RWPE2 (cell line): Measurements from ENCODE around the gene CD300LG.
A peak's percentile ranks its signal among the peaks of the same experiment; 100 is the strongest.

Experiments used
- ATAC-seq: fragments of 200-7000 bp; cut with Tn5 transposase; 3 replicates; pipeline ENCODE4 v1.9.1; 2021; ENCODE audit warnings: low read depth
- DNase-seq: peaks from one replicate; pipeline ENCODE4 v3.0.0-alpha.2; 2020; ENCODE audit warnings: low spot score
- H3K27ac ChIP-seq: fragments of 450-650 bp; 2 replicates; pipeline ENCODE4 v1.5.1; 2017; ENCODE audit warnings: mild to moderate bottlenecking; ENCODE audit not compliant: poor library complexity, severe bottlenecking
- H3K27me3 ChIP-seq: fragments of 250-450 bp; sonication (Bioruptor Pico); 2 replicates; pipeline ENCODE4 v1.5.1; 2021; ENCODE audit warnings: mild to moderate bottlenecking, moderate library complexity; ENCODE audit not compliant: insufficient read depth, poor library complexity, severe bottlenecking
- H3K36me3 ChIP-seq: fragments of 250-450 bp; sonication (Bioruptor Pico); 2 replicates; pipeline ENCODE4 v1.5.1; 2020; ENCODE audit warnings: low read depth, mild to moderate bottlenecking, moderate library complexity
- H3K4me1 ChIP-seq: fragments of 250-450 bp; sonication (Bioruptor Pico); 2 replicates; pipeline ENCODE4 v1.5.1; 2021; ENCODE audit warnings: mild to moderate bottlenecking, moderate library complexity; ENCODE audit not compliant: insufficient read depth, poor library complexity, severe bottlenecking
- H3K4me3 ChIP-seq: fragments of 250-450 bp; sonication (Bioruptor Pico); 2 replicates; pipeline ENCODE4 v1.5.1; 2021; ENCODE audit warnings: mild to moderate bottlenecking, moderate library complexity; ENCODE audit not compliant: severe bottlenecking
- H3K9me3 ChIP-seq: fragments of 250-450 bp; sonication (Bioruptor Pico); 2 replicates; pipeline ENCODE4 v1.5.1; 2021; ENCODE audit warnings: mild to moderate bottlenecking, moderate library complexity; ENCODE audit not compliant: severe bottlenecking
- TF ChIP-seq, protein P1 (sequence below): fragments of 450-650 bp; IDR thresholded peaks from one replicate; pipeline ENCODE4 v1.5.1; 2017; ENCODE audit warnings: mild to moderate bottlenecking, moderate library complexity; ENCODE audit not compliant: poor library complexity, severe bottlenecking

The CD300LG gene

DNA sequence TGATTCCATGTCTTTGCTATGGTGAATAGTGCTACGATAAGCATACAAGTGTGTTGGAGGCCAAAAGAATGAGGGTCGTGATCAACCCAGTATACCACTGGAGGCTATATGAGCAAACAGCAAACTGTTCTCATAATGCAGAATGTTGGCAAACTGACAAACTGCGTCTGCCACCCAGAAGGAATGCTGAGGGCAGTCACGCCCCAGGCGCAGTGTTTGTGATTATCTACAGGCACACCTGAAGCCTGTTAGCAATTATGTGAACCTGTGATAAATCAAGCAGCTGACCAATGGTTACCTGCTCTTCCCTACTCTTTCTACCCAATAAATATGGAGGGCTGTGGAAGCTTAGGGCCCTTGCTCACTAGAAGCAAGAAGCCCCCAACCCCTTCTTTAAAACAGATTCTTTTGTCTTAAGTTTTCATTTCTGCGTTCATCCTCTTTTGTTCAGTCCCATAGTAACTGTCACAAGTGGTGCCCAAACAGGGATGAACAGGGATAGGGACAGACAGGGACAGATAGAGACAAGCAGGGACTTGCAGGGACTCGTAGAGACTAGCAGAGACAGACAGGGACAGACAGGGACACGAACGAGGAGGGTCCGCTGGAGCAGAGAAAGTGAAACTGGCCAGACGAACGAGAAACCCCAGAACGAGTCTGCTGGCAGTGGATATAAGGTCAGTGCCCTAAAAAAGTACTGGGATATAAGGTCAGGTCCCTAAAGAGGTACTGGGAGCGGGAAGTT lies 25.1 kb downstream of the CD300LG start:
- peak; percentile 66 for ATAC-seq
- no peaks in the 10 kb centered on the region for H3K9me3 ChIP-seq
- H3K4me3 ChIP-seq = peak overlapping the region; percentile 11
- H3K27me3 ChIP-seq = no peaks in the 10 kb centered on the region
- TF ChIP-seq, protein P1, sequence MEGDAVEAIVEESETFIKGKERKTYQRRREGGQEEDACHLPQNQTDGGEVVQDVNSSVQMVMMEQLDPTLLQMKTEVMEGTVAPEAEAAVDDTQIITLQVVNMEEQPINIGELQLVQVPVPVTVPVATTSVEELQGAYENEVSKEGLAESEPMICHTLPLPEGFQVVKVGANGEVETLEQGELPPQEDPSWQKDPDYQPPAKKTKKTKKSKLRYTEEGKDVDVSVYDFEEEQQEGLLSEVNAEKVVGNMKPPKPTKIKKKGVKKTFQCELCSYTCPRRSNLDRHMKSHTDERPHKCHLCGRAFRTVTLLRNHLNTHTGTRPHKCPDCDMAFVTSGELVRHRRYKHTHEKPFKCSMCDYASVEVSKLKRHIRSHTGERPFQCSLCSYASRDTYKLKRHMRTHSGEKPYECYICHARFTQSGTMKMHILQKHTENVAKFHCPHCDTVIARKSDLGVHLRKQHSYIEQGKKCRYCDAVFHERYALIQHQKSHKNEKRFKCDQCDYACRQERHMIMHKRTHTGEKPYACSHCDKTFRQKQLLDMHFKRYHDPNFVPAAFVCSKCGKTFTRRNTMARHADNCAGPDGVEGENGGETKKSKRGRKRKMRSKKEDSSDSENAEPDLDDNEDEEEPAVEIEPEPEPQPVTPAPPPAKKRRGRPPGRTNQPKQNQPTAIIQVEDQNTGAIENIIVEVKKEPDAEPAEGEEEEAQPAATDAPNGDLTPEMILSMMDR = no peak
- H3K4me1 ChIP-seq = peaks cover 2% of the 10 kb centered on the region
- peak; percentile 66 for DNase-seq
- no peaks in the 10 kb centered on the region for H3K36me3 ChIP-seq
- H3K27ac ChIP-seq = no peak overlapping the region

DNA sequence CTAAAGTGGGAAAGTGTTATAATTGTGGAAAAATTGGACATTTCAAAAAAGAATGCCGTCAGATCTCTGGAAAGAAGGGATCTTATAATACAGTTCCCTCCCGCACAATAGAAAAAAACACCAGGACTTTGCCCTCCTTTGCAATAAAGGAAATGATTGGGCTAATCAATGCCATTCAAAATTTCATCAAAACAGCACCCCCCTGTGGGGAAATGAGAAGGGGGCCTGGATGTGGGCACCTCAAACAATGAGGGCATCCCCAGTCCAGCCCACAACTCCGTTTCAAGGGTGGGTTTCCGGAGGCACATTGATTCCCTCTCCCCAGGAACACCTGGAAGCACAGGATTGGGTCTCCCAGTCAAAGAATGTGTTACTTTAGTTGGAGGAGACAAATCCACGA lies 26.1 kb downstream of the CD300LG start:
- no peaks in the 10 kb centered on the region for H3K36me3 ChIP-seq
- no peak overlapping the region for H3K4me3 ChIP-seq
- H3K27ac ChIP-seq = no peak overlapping the region
- no peaks in the 10 kb centered on the region for H3K9me3 ChIP-seq
- no peak for DNase-seq
- H3K27me3 ChIP-seq = no peaks in the 10 kb centered on the region
- H3K4me1 ChIP-seq = peaks cover 2% of the 10 kb centered on the region
- ATAC-seq = no peak
- TF ChIP-seq, protein P1 = no peak

DNA sequence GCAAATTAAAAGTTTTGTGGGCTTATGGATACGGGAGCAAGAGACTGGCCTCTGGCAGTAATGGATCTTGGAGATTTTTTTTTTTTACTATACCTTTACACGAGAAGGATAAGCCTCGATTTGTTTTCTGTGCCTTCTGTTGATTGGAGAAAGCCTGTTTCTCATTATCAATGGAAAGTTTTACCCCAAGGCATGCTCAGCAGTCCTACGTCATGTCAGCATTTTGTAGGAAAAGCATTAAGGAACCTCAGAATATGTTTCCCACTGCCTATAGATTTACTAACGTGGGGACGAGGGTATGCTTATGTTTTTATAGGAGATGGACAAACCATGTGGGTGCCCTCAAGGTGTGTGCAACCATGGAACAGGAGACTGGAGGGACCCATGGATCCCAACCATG lies 26.8 kb downstream of the CD300LG start:
- Histone ChIP-seq H3K9me3 (no peaks in the 10 kb centered on the region), H3K4me1 (peaks cover 2% of the 10 kb centered on the region)

DNA sequence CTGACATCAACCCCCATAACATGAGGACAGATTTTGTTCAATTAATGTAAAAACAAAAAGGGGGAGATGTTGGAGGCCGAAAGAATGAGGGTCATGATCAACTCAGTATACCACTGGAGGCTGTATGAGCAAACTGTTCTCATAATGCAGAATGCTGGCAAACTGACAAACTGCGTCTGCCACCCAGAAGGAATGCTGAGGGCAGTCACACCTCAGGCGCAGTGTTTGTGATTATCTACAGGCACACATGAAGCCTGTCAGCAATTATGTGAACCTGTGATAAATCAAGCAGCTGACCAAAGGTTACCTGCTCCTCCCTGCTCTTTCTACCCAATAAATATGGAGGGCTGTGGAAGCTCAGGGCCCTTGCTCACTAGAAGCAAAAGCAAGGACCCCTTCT lies 27.3 kb downstream of the CD300LG start:
- H3K27me3 ChIP-seq = no peaks in the 10 kb centered on the region
- TF ChIP-seq, protein P1 = no peak
- peaks cover 2% of the 10 kb centered on the region for H3K4me1 ChIP-seq
- H3K27ac ChIP-seq = no peak overlapping the region
- no peak for ATAC-seq
- H3K36me3 ChIP-seq = no peaks in the 10 kb centered on the region
- DNase-seq = no peak
- no peaks in the 10 kb centered on the region for H3K9me3 ChIP-seq
- no peak overlapping the region for H3K4me3 ChIP-seq

More for the DNA sequence above, 26.8 kb downstream of the CD300LG start:
- no peak for DNase-seq
- Histone ChIP-seq H3K36me3 (no peaks in the 10 kb centered on the region), H3K27ac (no peak overlapping the region), H3K27me3 (no peaks in the 10 kb centered on the region), H3K4me3 (no peak overlapping the region)
- TF ChIP-seq, protein P1 = no peak
- ATAC-seq = no peak

DNA sequence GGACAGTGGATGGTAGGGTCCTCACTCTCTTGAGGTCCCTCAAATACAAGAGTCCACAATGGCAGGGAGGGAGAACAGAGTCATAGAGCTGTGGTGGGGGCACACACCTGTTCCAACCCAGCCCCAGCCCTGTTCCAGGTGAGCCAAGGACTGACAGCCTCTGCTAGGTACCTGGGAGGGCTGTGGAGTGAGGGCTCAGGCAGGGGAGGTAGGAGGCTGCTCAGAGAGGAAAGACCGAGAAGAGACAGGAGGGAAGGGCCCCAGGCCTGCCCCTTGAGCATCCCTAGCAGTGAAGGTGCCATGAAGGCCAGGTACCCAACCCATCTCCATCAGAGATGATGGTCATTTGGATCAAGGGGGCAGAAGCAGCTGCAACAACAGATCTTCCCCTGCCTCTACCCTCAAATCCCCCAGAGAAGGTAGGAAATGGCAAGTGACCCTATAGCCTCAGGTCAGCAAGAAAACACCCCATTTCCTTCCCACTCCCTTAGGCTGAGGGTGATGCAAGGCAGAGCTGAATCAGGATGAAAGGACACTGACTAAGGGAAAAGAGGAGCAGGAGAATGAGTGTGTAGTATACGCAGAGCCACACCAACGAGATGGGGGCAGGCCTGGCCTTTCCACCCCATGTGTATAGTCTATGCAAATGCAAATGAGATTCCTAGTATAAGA lies 28.6 kb downstream of the CD300LG start:
- no peaks in the 10 kb centered on the region for H3K27me3 ChIP-seq
- ATAC-seq = no peak
- H3K9me3 ChIP-seq = no peaks in the 10 kb centered on the region
- TF ChIP-seq, protein P1 = no peak
- H3K4me3 ChIP-seq = no peak overlapping the region
- peaks cover 2% of the 10 kb centered on the region for H3K4me1 ChIP-seq
- DNase-seq = no peak
- H3K27ac ChIP-seq = no peak overlapping the region
- no peaks in the 10 kb centered on the region for H3K36me3 ChIP-seq
